A673 (cell line): ENCODE results near the gene KIF26B.

Experiments
- CTCF ChIP-seq: fragments of 300-800, 200-600 bp; sonication (generic); conservative IDR thresholded peaks from 2 replicates; pipeline ENCODE4 v1.5.1; 2017; ENCODE audit warnings: low read depth, mild to moderate bottlenecking, antibody characterized with exemption, low read length, moderate library complexity, mixed read lengths
- EZH2 ChIP-seq: fragments of 200-600 bp; sonication (generic); IDR thresholded peaks from 2 replicates; pipeline ENCODE4 v1.6.1; 2017; ENCODE audit warnings: borderline replicate concordance, low read depth, mild to moderate bottlenecking, mixed read lengths, antibody characterized with exemption, low read length; ENCODE audit not compliant: poor library complexity, severe bottlenecking

GRCh38 chr1:245110406-245110805, 44.4 kb upstream of the KIF26B start:
- TF ChIP-seq CTCF: no peak
- no peak for TF ChIP-seq EZH2
